HCT116 (cell line): ENCODE data around the gene EFS. TPM values are rescaled to one million over a fixed set of nuclear protein-coding genes. Genes with fewer than 3 reads are reported as not detected.

Experiments used
- ATAC-seq: fragments of 200-7000 bp; cut with Tn5 transposase; 2 replicates; pipeline ENCODE4 v1.9.1; 2020; ENCODE audit warnings: mild to moderate bottlenecking, moderate library complexity
- BruUV-seq: library from RNA; stranded (reverse); fragments of 400-500 nt; replicated peaks from 2 replicates; lab custom pipeline; 2021; lab: Mats Ljungman, UMichigan
- CTCF ChIA-PET: fragments of 300-600 bp; sonication (Branson Sonifier 250); formaldehyde crosslinking; loops from one replicate; lab custom pipeline; 2021; ENCODE audit warnings: antibody characterized with exemption; lab: Charles Lee
- POLR2A ChIA-PET: fragments of 300-600, 350-600 bp; sonication (Branson Sonifier 250); formaldehyde crosslinking; loops from one replicate; lab custom pipeline; 2021; ENCODE audit warnings: antibody characterized with exemption; lab: Charles Lee
- RAD21 ChIA-PET, 2 experiments: fragments of 300-600 bp; sonication (Branson Sonifier 250); formaldehyde crosslinking; loops; one replicate each; lab custom pipeline; 2023; ENCODE audit warnings: low total read pairs in 2 of 2; ENCODE audit not compliant: uncharacterized antibody in 2 of 2, unreplicated experiment in 2 of 2, low non-redundant PET in 1 of 2; lab: Charles Lee
- DNase-seq: peaks from one replicate; pipeline ENCODE4 v3.0.0-alpha.2; 2010; ENCODE audit warnings: low read depth, low spot score
- H2AFZ ChIP-seq: fragments of 200-600 bp; shearing (Covaris generic), sonication (generic); 2 replicates; pipeline ENCODE4 v1.6.1; 2017; ENCODE audit warnings: low read depth, mixed run types, mixed read lengths, antibody characterized with exemption, low read length; ENCODE audit not compliant: poor library complexity, severe bottlenecking
- H3K27ac ChIP-seq: 2 replicates; pipeline ENCODE4 v1.5.1; 2012; ENCODE audit warnings: low read depth, low read length
- H3K27me3 ChIP-seq: fragments of 200-600 bp; sonication (generic); 2 replicates; pipeline ENCODE4 v1.6.1; 2016; ENCODE audit warnings: mixed run types, low read length, mixed read lengths; ENCODE audit not compliant: insufficient read depth
- H3K36me3 ChIP-seq, 2 experiments: fragments of 200-500 bp in 1 of 2; fragments of 200-600 bp in 1 of 2; sonication (Bioruptor generic) in 1 of 2; sonication (generic) in 1 of 2; 2 replicates each; pipeline versions ENCODE4 v1.5.1 to v1.6.1; 2014 to 2016; ENCODE audit warnings: low read length in 2 of 2, inconsistent platforms in 1 of 2, mixed read lengths in 1 of 2, mixed run types in 1 of 2; ENCODE audit not compliant: insufficient read depth in 2 of 2, control insufficient read depth in 1 of 2
- H3K4me1 ChIP-seq, 2 experiments: fragments of 200-600 bp in 1 of 2; sonication (generic) in 1 of 2; 2 replicates each; pipeline versions ENCODE4 v1.5.1 to v1.6.1; 2012 to 2017; ENCODE audit warnings: low read length in 2 of 2, inconsistent platforms in 1 of 2, mild to moderate bottlenecking in 1 of 2, mixed read lengths in 1 of 2, mixed run types in 1 of 2, moderate library complexity in 1 of 2; ENCODE audit not compliant: insufficient read depth in 2 of 2, control insufficient read depth in 1 of 2
- H3K4me2 ChIP-seq: fragments of 200-600 bp; sonication (generic); 2 replicates; pipeline ENCODE4 v1.6.1; 2017; ENCODE audit warnings: mixed run types, low read length, mixed read lengths
- H3K4me3 ChIP-seq, 2 experiments: fragments of 200-600 bp in 1 of 2; sonication (generic) in 1 of 2; replicated peaks in 1 of 2; 2 replicates each; pipeline ENCODE4 v1.5.1; 2011 to 2016; ENCODE audit warnings: low read length in 2 of 2, control low read depth in 1 of 2, low read depth in 1 of 2, mild to moderate bottlenecking in 1 of 2, mixed read lengths in 1 of 2, mixed run types in 1 of 2
- H3K79me2 ChIP-seq: fragments of 200-600 bp; sonication (generic); 2 replicates; pipeline ENCODE4 v1.6.1; 2017; ENCODE audit warnings: mild to moderate bottlenecking, mixed run types, low read length, moderate library complexity, mixed read lengths; ENCODE audit not compliant: insufficient read depth
- H3K9ac ChIP-seq: fragments of 200-600 bp; sonication (generic); 2 replicates; pipeline ENCODE4 v1.6.1; 2016; ENCODE audit warnings: low read length, mixed read lengths
- H3K9me2 ChIP-seq: fragments of 200-600 bp; sonication (generic), shearing (Covaris generic); 2 replicates; pipeline ENCODE4 v1.6.1; 2017; ENCODE audit warnings: mixed run types, mild to moderate bottlenecking, moderate library complexity; ENCODE audit not compliant: insufficient read depth
- H3K9me3 ChIP-seq, 2 experiments: fragments of 200-500 bp in 1 of 2; fragments of 200-600 bp in 1 of 2; sonication (Bioruptor generic) in 1 of 2; sonication (generic) in 1 of 2; 2 replicates each; pipeline ENCODE4 v1.6.1; 2014 to 2017; ENCODE audit warnings: low read length in 2 of 2, mixed read lengths in 2 of 2, inconsistent platforms in 1 of 2, low read depth in 1 of 2, mild to moderate bottlenecking in 1 of 2, mixed run types in 1 of 2, moderate library complexity in 1 of 2; ENCODE audit not compliant: control insufficient read depth in 1 of 2, insufficient read depth in 1 of 2
- H4K20me1 ChIP-seq: fragments of 200-600 bp; sonication (generic), shearing (Covaris generic); 2 replicates; pipeline ENCODE4 v1.6.1; 2017; ENCODE audit warnings: mixed run types, mild to moderate bottlenecking, moderate library complexity; ENCODE audit not compliant: insufficient read depth
- EZH2 ChIP-seq: fragments of 200-600 bp; sonication (generic); IDR thresholded peaks from 2 replicates; pipeline ENCODE4 v1.6.1; 2017; ENCODE audit warnings: antibody characterized with exemption, mixed run types
- FOSL1 ChIP-seq: IDR thresholded peaks from 2 replicates; pipeline ENCODE4 v1.6.1; 2012; ENCODE audit warnings: low read depth
- RAD21 ChIP-seq: IDR thresholded peaks from 2 replicates; pipeline ENCODE4 v1.6.1; 2012; ENCODE audit warnings: low read depth, mild to moderate bottlenecking
- intact Hi-C: fragments of 100-400 bp; cut with micrococcal nuclease; formaldehyde crosslinking; loops from 2 replicates; pipeline ENCODE4 v1.10.0; 2022
- total RNA-seq: library from RNA; stranded (reverse); gene quantifications from one replicate; pipeline ENCODE4 v1.2.1, GENCODE V29; 2021; ENCODE audit not compliant: unreplicated experiment
- TF ChIP-seq, protein P1 (sequence below): IDR thresholded peaks from 2 replicates; pipeline ENCODE4 v1.6.1; 2012; ENCODE audit warnings: low read depth
- TF ChIP-seq, protein P2 (sequence below), 3 experiments: fragments of 200-600 bp in 1 of 3; sonication (generic) in 1 of 3; IDR thresholded peaks in 2 of 3; conservative IDR thresholded peaks in 1 of 3; 2 replicates each; pipeline ENCODE4 v1.5.1; 2012 to 2017; ENCODE audit warnings: low read depth in 2 of 3, low read length in 2 of 3, antibody characterized with exemption in 1 of 3, borderline replicate concordance in 1 of 3, control low read depth in 1 of 3, mild to moderate bottlenecking in 1 of 3, mixed read lengths in 1 of 3, mixed run types in 1 of 3, moderate library complexity in 1 of 3; ENCODE audit not compliant: insufficient read depth in 1 of 3
- TF ChIP-seq, protein P3 (sequence below): IDR thresholded peaks from 2 replicates; pipeline ENCODE4 v1.6.1; 2012

EFS gene
- total RNA-seq, 1 experiment from 2014 or later, result 0.10 TPM

GRCh38 chr14:23379366-23380196 is 14.6 kb upstream of the EFS start:
- ATAC-seq, result peak; percentile 96
- BruUV-seq, result no TSS peak
- RAD21 ChIA-PET, result interaction anchor here (1.5 to 1.6 kb wide), 2 partner anchors 19 to 53 kb away, joined by 6 to 8 read pairs; no protein-coding TSS in a partner anchor

More at GRCh38 chr14:23379366-23380196, 14.6 kb upstream of the EFS start:
- H3K9me3 ChIP-seq, result no peaks in the 10 kb centered on the region
- H3K27me3 ChIP-seq, result 0 out of 2 replicates have a peak, but pooled peaks cover 6% of the 10 kb centered on the region
- H3K27ac ChIP-seq, result no peak overlapping the region
- no peak overlapping the region for H3K4me3 ChIP-seq
- H4K20me1 ChIP-seq, result no peaks in the 10 kb centered on the region
- ChIA-PET POLR2A (interaction anchor here (0.8 to 1.3 kb wide), 2 partner anchors 54 to 256 kb away, joined by 3 read pairs; no protein-coding TSS in a partner anchor), CTCF (interaction anchor here (0.6 to 3.1 kb wide), 24 partner anchors 9 to 317 kb away, joined by 3 to 24 read pairs (median 4); partner anchors contain the start of genes PABPN1 and SLC22A17)
- H3K9ac ChIP-seq, result no peak overlapping the region
- no peaks in the 10 kb centered on the region for H3K36me3 ChIP-seq
- TF ChIP-seq, protein P1, sequence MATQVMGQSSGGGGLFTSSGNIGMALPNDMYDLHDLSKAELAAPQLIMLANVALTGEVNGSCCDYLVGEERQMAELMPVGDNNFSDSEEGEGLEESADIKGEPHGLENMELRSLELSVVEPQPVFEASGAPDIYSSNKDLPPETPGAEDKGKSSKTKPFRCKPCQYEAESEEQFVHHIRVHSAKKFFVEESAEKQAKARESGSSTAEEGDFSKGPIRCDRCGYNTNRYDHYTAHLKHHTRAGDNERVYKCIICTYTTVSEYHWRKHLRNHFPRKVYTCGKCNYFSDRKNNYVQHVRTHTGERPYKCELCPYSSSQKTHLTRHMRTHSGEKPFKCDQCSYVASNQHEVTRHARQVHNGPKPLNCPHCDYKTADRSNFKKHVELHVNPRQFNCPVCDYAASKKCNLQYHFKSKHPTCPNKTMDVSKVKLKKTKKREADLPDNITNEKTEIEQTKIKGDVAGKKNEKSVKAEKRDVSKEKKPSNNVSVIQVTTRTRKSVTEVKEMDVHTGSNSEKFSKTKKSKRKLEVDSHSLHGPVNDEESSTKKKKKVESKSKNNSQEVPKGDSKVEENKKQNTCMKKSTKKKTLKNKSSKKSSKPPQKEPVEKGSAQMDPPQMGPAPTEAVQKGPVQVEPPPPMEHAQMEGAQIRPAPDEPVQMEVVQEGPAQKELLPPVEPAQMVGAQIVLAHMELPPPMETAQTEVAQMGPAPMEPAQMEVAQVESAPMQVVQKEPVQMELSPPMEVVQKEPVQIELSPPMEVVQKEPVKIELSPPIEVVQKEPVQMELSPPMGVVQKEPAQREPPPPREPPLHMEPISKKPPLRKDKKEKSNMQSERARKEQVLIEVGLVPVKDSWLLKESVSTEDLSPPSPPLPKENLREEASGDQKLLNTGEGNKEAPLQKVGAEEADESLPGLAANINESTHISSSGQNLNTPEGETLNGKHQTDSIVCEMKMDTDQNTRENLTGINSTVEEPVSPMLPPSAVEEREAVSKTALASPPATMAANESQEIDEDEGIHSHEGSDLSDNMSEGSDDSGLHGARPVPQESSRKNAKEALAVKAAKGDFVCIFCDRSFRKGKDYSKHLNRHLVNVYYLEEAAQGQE, result no peak
- TF ChIP-seq FOSL1 (no peak), RAD21 (peak; percentile 93), EZH2 (no peak)
- TF ChIP-seq, protein P2, sequence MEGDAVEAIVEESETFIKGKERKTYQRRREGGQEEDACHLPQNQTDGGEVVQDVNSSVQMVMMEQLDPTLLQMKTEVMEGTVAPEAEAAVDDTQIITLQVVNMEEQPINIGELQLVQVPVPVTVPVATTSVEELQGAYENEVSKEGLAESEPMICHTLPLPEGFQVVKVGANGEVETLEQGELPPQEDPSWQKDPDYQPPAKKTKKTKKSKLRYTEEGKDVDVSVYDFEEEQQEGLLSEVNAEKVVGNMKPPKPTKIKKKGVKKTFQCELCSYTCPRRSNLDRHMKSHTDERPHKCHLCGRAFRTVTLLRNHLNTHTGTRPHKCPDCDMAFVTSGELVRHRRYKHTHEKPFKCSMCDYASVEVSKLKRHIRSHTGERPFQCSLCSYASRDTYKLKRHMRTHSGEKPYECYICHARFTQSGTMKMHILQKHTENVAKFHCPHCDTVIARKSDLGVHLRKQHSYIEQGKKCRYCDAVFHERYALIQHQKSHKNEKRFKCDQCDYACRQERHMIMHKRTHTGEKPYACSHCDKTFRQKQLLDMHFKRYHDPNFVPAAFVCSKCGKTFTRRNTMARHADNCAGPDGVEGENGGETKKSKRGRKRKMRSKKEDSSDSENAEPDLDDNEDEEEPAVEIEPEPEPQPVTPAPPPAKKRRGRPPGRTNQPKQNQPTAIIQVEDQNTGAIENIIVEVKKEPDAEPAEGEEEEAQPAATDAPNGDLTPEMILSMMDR (IDR thresholded peaks at IDR 0.05 in 2 of 3, conservative IDR thresholded peaks at IDR 0.05 in 1 of 3; ENCODE audit: borderline replicate concordance in 1 of 3, insufficient read depth in 1 of 3, low read depth in 2 of 3, low read length in 2 of 3), result peak; percentile 90 to 99 (median 98)
- TF ChIP-seq, protein P3, sequence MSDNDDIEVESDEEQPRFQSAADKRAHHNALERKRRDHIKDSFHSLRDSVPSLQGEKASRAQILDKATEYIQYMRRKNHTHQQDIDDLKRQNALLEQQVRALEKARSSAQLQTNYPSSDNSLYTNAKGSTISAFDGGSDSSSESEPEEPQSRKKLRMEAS, result no peak
- H3K4me1 ChIP-seq, result no peaks in the 10 kb centered on the region
- H2AFZ ChIP-seq, result no peak overlapping the region
- no peaks in the 10 kb centered on the region for H3K79me2 ChIP-seq
- no peak overlapping the region for H3K4me2 ChIP-seq
- no peaks in the 10 kb centered on the region for H3K9me2 ChIP-seq
- peak; percentile 40 for DNase-seq
- intact Hi-C loops, result loop anchor here (1.0 to 5.0 kb wide), 3 partner anchors 51 to 257 kb away; no protein-coding TSS in a partner anchor
